ENCODE data around the gene FOXD1. TPM values are rescaled to one million over a fixed set of nuclear protein-coding genes. Genes with fewer than 3 reads are reported as not detected.

The FOXD1 gene
- total RNA-seq, 1 experiment from 2014 or later, result 7.8 TPM

- BruUV-seq (replicated peaks), result no TSS peak
- H3K4me1 Mint-ChIP-seq (ENCODE audit: low read depth, unreplicated experiment), result peaks cover 8% of the 10 kb centered on the region
- H3K27ac Mint-ChIP-seq (ENCODE audit: unreplicated experiment), result no peak overlapping the region
- intact Hi-C loops (cut with micrococcal nuclease; ENCODE audit: unreplicated experiment), result no loop called here
- H3K4me3 Mint-ChIP-seq (ENCODE audit: low read depth, unreplicated experiment), result no peak overlapping the region
- no peak for TF ChIP-seq CTCF (IDR thresholded peaks at IDR 0.05; ENCODE audit: unreplicated experiment)
- CTCF ChIA-PET, result no interaction called here
- no peaks in the 10 kb centered on the region for H3K36me3 Mint-ChIP-seq (ENCODE audit: insufficient read depth, unreplicated experiment)
- H3K27me3 Mint-ChIP-seq (ENCODE audit: unreplicated experiment), result peaks cover 33% of the 10 kb centered on the region
- no peaks in the 10 kb centered on the region for H3K9me3 Mint-ChIP-seq (ENCODE audit: low read depth, unreplicated experiment)
- no peak for DNase-seq
Observed at GRCh38 chr5:73426034-73426433, 22.5 kb downstream of the FOXD1 start.

- no peak overlapping the region for H3K4me3 Mint-ChIP-seq (ENCODE audit: low read depth, unreplicated experiment)
- no peaks in the 10 kb centered on the region for H3K36me3 Mint-ChIP-seq (ENCODE audit: insufficient read depth, unreplicated experiment)
- H3K27me3 Mint-ChIP-seq (ENCODE audit: unreplicated experiment), result peaks cover 46% of the 10 kb centered on the region
- H3K4me1 Mint-ChIP-seq (ENCODE audit: low read depth, unreplicated experiment), result peaks cover 8% of the 10 kb centered on the region
- DNase-seq, result no peak
- intact Hi-C loops (cut with micrococcal nuclease; ENCODE audit: unreplicated experiment), result loop anchor here (5.0 kb wide), 1 partner anchor 368 kb away; no protein-coding TSS in a partner anchor
- no peak for TF ChIP-seq CTCF (IDR thresholded peaks at IDR 0.05; ENCODE audit: unreplicated experiment)
- no peak overlapping the region for H3K27ac Mint-ChIP-seq (ENCODE audit: unreplicated experiment)
- H3K9me3 Mint-ChIP-seq (ENCODE audit: low read depth, unreplicated experiment), result no peaks in the 10 kb centered on the region
- no TSS peak for BruUV-seq (replicated peaks)
- CTCF ChIA-PET, result interaction anchor here (1.0 kb wide), 1 partner anchor 208 kb away, joined by 4 read pairs; no protein-coding TSS in a partner anchor
Observed at GRCh38 chr5:73424556-73424977, 24.0 kb downstream of the FOXD1 start.

- Mint-ChIP-seq H3K4me3 (ENCODE audit: low read depth, unreplicated experiment) (no peak overlapping the region), H3K27ac (ENCODE audit: unreplicated experiment) (no peak overlapping the region), H3K36me3 (ENCODE audit: insufficient read depth, unreplicated experiment) (no peaks in the 10 kb centered on the region), H3K27me3 (ENCODE audit: unreplicated experiment) (peaks cover 59% of the 10 kb centered on the region), H3K9me3 (ENCODE audit: low read depth, unreplicated experiment) (no peaks in the 10 kb centered on the region), H3K4me1 (ENCODE audit: low read depth, unreplicated experiment) (peaks cover 8% of the 10 kb centered on the region)
- no peak for DNase-seq
- intact Hi-C loops (cut with micrococcal nuclease; ENCODE audit: unreplicated experiment), result loop anchor here (5.0 kb wide), 1 partner anchor 370 kb away; no protein-coding TSS in a partner anchor
- no TSS peak for BruUV-seq (replicated peaks)
- CTCF ChIA-PET, result interaction anchor here (0.7 kb wide), 1 partner anchor 24 kb away, joined by 3 read pairs; no protein-coding TSS in a partner anchor
- peak; percentile 14 for TF ChIP-seq CTCF (IDR thresholded peaks at IDR 0.05; ENCODE audit: unreplicated experiment)
Observed at GRCh38 chr5:73422164-73422563, 26.4 kb downstream of the FOXD1 start.

GRCh38 chr5:73420666-73421065 lies 27.9 kb downstream of the FOXD1 start:
- Mint-ChIP-seq H3K36me3 (ENCODE audit: insufficient read depth, unreplicated experiment) (no peaks in the 10 kb centered on the region), H3K27me3 (ENCODE audit: unreplicated experiment) (peaks cover 68% of the 10 kb centered on the region), H3K4me1 (ENCODE audit: low read depth, unreplicated experiment) (peaks cover 8% of the 10 kb centered on the region), H3K27ac (ENCODE audit: unreplicated experiment) (no peak overlapping the region), H3K9me3 (ENCODE audit: low read depth, unreplicated experiment) (no peaks in the 10 kb centered on the region), H3K4me3 (ENCODE audit: low read depth, unreplicated experiment) (peak overlapping the region; percentile 74)
- BruUV-seq (replicated peaks), result no TSS peak
- CTCF ChIA-PET, result interaction anchor here (1.3 kb wide), 1 partner anchor 31 kb away, joined by 3 read pairs; no protein-coding TSS in a partner anchor
- TF ChIP-seq CTCF (IDR thresholded peaks at IDR 0.05; ENCODE audit: unreplicated experiment), result no peak
- DNase-seq, result no peak
- intact Hi-C loops (cut with micrococcal nuclease; ENCODE audit: unreplicated experiment), result loop anchor here (5.0 kb wide), 1 partner anchor 372 kb away; no protein-coding TSS in a partner anchor

Data from Calu3 (cell line).